Activated CD4-positive, alpha-beta T cell treated with anti-CD3 and anti-CD28 coated beads, Interleukin-2, amount 50 U/mL, for 48 hours (primary cell): ENCODE data around the gene PHEX.
"Not testable (repeated sequence)": the region's sequence is repeated elsewhere in the genome, so short reads cannot be mapped to it uniquely, and the experiment has no call there.

Source experiments
- DNase-seq, 2 experiments: peaks; one replicate each; pipeline ENCODE4 v3.0.0-alpha.2; 2020

The PHEX gene

DNA sequence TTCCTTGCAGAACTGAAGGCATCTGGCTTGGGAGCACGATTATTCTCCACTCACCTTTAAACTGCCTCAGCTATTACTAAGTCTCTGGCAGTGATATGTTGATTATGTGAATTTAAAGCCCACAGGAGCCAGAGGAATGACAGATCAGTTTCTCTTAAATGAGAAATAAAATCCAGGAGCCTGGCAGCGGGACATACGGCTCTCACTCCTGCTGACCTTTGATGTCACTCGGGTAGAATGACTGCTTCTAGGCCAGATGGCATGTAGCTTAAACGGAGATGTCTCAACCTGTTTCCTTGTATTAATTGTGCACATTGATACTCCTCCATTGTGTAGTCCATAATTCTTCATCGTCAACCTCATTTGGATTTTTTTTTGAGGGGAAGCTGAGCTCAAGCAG is 236.6 kb downstream of the PHEX start:
- DNase-seq, result no peak

GRCh38 chrX:22272613-22273012 is 240.5 kb downstream of the PHEX start, which contains the start of gene CBLL2:
TSS of gene CBLL2 (plus strand) at chrX:22272913. CDS start at chrX:22272992, 79 bp downstream.
- no peak for DNase-seq

DNA sequence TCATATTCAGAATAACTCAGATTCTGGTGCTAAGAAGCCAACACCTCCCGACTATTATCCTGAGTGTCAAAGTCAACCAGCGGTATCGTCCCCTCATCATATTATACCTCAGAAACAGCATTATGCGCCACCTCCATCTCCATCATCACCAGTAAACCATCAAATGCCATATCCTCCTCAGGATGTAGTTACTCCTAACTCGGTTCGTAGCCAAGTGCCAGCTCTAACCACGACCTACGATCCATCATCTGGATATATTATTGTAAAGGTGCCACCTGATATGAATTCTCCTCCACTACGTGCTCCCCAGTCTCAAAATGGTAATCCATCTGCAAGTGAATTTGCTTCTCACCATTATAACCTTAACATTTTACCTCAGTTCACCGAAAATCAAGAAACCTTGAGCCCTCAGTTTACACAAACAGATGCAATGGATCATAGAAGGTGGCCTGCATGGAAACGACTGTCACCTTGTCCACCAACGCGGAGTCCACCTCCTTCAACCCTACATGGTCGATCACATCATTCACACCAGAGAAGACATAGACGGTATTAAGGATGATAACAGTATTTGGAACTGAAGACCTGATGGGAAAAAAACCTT is 241.7 kb downstream of the PHEX start:
- no peak for DNase-seq

DNA sequence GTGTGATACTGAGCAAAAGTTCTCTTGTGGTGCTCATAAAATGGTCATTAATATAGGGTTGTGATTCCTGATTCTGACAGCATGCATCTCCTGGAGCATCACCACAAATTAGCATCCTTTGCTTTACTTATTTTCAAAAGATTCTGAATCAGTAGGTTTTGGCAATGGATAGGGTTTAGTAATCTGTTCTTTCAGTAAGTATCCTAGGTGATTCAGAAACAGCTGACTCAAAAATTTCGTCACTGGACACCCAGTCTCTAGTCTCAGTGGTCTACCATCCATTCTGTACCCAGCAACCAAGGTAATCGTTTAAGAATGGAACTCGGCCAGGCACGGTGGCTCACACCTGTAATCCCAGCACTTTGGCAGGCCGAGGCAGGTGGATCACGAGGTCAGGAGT is 244.7 kb downstream of the PHEX start:
- no peak for DNase-seq

GRCh38 chrX:22278375-22278774 is 246.2 kb downstream of the PHEX start:
- DNase-seq, result no peak

GRCh38 chrX:22289209-22289608 is 257.1 kb downstream of the PHEX start:
- not testable (repeated sequence) for DNase-seq

DNA sequence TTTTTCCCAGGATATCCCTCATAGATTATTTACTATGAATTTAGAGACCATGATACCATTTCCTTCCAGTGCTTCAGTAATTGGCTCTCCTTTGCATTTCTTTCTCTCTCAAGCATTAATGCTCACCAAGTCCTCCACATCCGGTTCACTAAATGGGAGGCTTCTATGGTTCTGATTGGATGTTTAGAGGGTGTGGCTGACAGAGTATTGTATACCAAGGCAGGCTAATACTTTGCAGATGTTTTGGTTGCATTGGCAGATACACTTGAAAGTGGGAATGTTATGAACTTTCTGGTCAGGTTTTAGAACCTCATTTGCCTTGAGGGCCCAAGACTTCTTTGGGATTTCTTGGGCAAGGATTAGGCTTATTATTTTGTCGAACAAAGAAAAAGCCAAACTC is 264.7 kb downstream of the PHEX start:
- no peak for DNase-seq

- no peak for DNase-seq
These were observed 268.0 kb downstream of the PHEX start for GRCh38 chrX:22300130-22300529.
